ENCODE results near the gene LGR5. TPM values are rescaled to one million over a fixed set of nuclear protein-coding genes. Genes with fewer than 3 reads are reported as not detected.
A peak's percentile ranks its signal among the peaks of the same experiment; 100 is the strongest.

Gene LGR5
- total and polyA plus RNA-seq, 2 of the 13 experiments (the other 11 are each of a cell fraction or from before 2014, with no cell fraction given) = 37.0 to 121 TPM

DNA sequence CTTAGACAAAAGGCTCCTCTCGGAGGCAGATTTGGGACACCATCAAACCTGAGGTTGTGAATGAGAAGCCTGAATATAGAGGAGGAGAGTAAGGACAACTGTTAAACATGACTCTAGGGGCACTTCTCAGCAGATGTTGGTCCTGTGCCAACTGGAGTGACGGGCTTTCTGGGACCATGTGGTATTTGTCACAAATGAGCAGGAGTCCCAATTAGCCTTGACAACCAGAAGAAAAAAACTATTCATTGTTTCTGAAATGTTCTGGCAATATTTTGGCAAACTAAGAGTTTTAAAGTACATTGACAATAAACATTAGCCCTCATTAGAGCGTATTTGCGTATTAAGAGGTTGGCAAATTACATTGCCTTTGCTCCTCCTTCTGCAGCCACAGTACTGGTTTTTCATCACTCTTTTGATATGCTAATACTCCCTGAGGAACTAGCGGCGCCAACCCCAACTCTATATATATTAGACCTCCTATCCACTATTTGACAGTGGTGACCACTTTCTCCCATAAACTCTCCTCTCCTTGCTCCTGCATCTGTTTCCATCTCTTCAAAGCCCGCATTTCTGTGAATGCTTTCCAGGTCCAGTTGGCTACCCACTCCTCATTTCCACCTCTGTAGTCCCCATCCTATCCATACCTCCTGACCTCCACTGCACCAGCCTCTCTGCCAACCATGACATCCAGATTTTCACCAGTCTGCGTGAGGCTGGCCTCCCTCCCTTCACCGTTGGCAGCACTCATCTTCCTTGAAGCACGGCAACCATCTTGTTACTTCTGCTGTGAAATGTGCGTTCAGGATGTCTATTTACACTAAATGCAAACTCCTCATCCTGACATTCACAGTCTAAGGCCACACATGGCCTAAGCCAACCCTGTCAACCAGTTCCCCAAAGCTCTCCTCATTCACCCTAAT is 123.3 kb downstream of the LGR5 start:
- DNase-seq (ENCODE audit: low spot score) = no peak
- Histone ChIP-seq H3K4me3 (replicated peaks in 1 of 3; ENCODE audit: insufficient read depth in 1 of 3, low read depth in 2 of 3, low read length in 3 of 3) (no peak overlapping the region), H2AFZ (ENCODE audit: low read length) (no peak overlapping the region), H3K79me2 (ENCODE audit: insufficient read depth, low read length) (no peaks in the 10 kb centered on the region), H3K9me3 (ENCODE audit: low read length) (no peaks in the 10 kb centered on the region), H3K36me3 (replicated peaks in 1 of 2; ENCODE audit: control insufficient read depth in 1 of 2, insufficient read depth in 2 of 2, low read length in 2 of 2) (peaks cover 19 to 66% of the 10 kb centered on the region in 2 experiments), H3K27me3 (ENCODE audit: control insufficient read depth in 1 of 2, insufficient read depth in 2 of 2, low read length in 2 of 2) (no peaks in the 10 kb centered on the region), H3K4me2 (ENCODE audit: low read depth, low read length) (no peak overlapping the region), H3K9ac (ENCODE audit: insufficient read depth, low read depth, low read length) (no peak overlapping the region), H3K4me1 (ENCODE audit: insufficient read depth, low read length) (peaks cover 4% of the 10 kb centered on the region), H4K20me1 (ENCODE audit: insufficient read depth, low read length) (no peaks in the 10 kb centered on the region), H3K27ac (ENCODE audit: extremely low read length, insufficient read depth, low read length) (no peak overlapping the region)
- WGBS (ENCODE audit: low lambda C conversion rate) = 88% methylated on average over 11 of the region's 11 CpGs
- TF ChIP-seq PITX1 (CRISPR knock-in tag; IDR thresholded peaks at IDR 0.05) (no peak), RBM22 (optimal IDR thresholded peaks at IDR 0.05; ENCODE audit: low read length) (peak; percentile 84), SNRNP70 (IDR thresholded peaks at IDR 0.05; ENCODE audit: low read depth, low read length) (no peak)
- ChIA-PET POLR2A (no interaction called here), CTCF (ENCODE audit: low intra/inter-chr PET ratio, low total read pairs) (no interaction called here)
- no TSS peak for BruUV-seq (replicated peaks)
- in situ Hi-C loops (cut with HindIII; ENCODE audit: extremely low pct_ligation_motif_present, low pct_unique_long_range_greater_than_20kb) (no loop called here), intact Hi-C loops (cut with micrococcal nuclease; ENCODE audit: unreplicated experiment) (no loop called here)
- ATAC-seq = no peak
- FAIRE-seq = no peak

DNA sequence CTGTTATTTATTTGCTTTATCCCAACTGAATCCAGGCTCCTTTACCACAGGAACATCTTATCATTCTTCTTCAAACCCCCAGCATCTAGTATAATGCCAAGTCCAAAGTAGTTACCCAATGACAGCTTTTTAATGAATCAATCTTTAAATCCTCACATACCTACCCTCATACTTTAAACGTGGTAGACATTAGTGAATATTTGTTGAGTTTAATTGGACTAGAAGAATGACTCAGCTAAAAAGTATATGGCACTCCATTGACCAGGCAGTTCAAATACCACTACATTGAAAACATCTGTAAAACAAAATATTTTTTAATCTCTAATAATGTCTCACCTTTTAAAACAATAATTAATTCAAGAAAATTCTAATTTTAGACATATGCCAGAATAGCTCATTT is 125.9 kb downstream of the LGR5 start:
- FAIRE-seq = no peak
- WGBS (ENCODE audit: low lambda C conversion rate) = 91% methylated on average over 1 of the region's 1 CpG
- no peak for DNase-seq (ENCODE audit: low spot score)
- Histone ChIP-seq H3K9me3 (ENCODE audit: low read length) (no peaks in the 10 kb centered on the region), H3K4me1 (ENCODE audit: insufficient read depth, low read length) (no peaks in the 10 kb centered on the region), H3K4me2 (ENCODE audit: low read depth, low read length) (no peak overlapping the region), H3K4me3 (replicated peaks in 1 of 3; ENCODE audit: insufficient read depth in 1 of 3, low read depth in 2 of 3, low read length in 3 of 3) (no peak overlapping the region), H3K9ac (ENCODE audit: insufficient read depth, low read depth, low read length) (no peak overlapping the region), H3K79me2 (ENCODE audit: insufficient read depth, low read length) (no peaks in the 10 kb centered on the region), H3K27me3 (ENCODE audit: control insufficient read depth in 1 of 2, insufficient read depth in 2 of 2, low read length in 2 of 2) (no peaks in the 10 kb centered on the region), H2AFZ (ENCODE audit: low read length) (no peak overlapping the region), H3K27ac (ENCODE audit: extremely low read length, insufficient read depth, low read length) (no peak overlapping the region), H4K20me1 (ENCODE audit: insufficient read depth, low read length) (no peaks in the 10 kb centered on the region), H3K36me3 (replicated peaks in 1 of 2; ENCODE audit: control insufficient read depth in 1 of 2, insufficient read depth in 2 of 2, low read length in 2 of 2) (peaks cover 21 to 60% of the 10 kb centered on the region in 2 experiments)
- in situ Hi-C loops (cut with HindIII; ENCODE audit: extremely low pct_ligation_motif_present, low pct_unique_long_range_greater_than_20kb) = no loop called here
- ATAC-seq = no peak
- TF ChIP-seq NFE2L2 (IDR thresholded peaks at IDR 0.05; ENCODE audit: low read length) (peak; percentile 91), MAFK (conservative IDR thresholded peaks at IDR 0.05 in 1 of 2, IDR thresholded peaks at IDR 0.05 in 1 of 2; ENCODE audit: low read length in 2 of 2) (peak in 1 of 2 experiments; percentile 37; a peak in 1 of 4 replicates), MIXL1 (CRISPR knock-in tag; IDR thresholded peaks at IDR 0.05) (no peak), HDAC6 (IDR thresholded peaks at IDR 0.05; ENCODE audit: low read depth, low read length) (no peak)
- TF ChIP-seq, protein P1, sequence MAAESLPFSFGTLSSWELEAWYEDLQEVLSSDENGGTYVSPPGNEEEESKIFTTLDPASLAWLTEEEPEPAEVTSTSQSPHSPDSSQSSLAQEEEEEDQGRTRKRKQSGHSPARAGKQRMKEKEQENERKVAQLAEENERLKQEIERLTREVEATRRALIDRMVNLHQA (CRISPR knock-in tag; IDR thresholded peaks at IDR 0.05) = no peak
- intact Hi-C loops (cut with micrococcal nuclease; ENCODE audit: unreplicated experiment) = no loop called here
- BruUV-seq (replicated peaks) = no TSS peak
- ChIA-PET CTCF (ENCODE audit: low intra/inter-chr PET ratio, low total read pairs) (no interaction called here), POLR2A (no interaction called here)
